GM19238 (cell line): ENCODE results near the gene ZDHHC14.
A peak's percentile ranks its signal among the peaks of the same experiment; 100 is the strongest.
"Not testable (repeated sequence)": the region's sequence is repeated elsewhere in the genome, so short reads cannot be mapped to it uniquely, and the experiment has no call there.

Experiments
- DNase-seq: peaks from one replicate; pipeline ENCODE4 v3.0.0; 2011; ENCODE audit warnings: low spot score; ENCODE audit not compliant: insufficient read length

ZDHHC14 gene

DNA sequence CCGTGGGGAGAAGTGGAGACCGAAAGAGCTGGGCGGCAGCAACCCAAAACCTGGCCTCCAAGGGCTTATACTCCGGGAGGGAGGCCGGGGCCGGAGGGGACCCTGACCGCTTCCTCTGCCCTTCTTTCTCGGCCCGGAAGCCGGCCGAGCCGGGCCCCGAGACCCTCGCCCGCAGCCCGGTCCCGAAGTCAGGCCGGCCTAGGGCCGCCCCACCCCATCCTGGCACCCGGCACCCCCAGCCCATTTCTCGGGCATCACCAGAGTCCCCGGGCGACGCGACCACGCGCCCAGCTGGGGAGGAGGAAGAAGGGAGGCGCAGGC lies 572 bp upstream of the ZDHHC14 start:
- DNase-seq: peak; percentile 19

DNA sequence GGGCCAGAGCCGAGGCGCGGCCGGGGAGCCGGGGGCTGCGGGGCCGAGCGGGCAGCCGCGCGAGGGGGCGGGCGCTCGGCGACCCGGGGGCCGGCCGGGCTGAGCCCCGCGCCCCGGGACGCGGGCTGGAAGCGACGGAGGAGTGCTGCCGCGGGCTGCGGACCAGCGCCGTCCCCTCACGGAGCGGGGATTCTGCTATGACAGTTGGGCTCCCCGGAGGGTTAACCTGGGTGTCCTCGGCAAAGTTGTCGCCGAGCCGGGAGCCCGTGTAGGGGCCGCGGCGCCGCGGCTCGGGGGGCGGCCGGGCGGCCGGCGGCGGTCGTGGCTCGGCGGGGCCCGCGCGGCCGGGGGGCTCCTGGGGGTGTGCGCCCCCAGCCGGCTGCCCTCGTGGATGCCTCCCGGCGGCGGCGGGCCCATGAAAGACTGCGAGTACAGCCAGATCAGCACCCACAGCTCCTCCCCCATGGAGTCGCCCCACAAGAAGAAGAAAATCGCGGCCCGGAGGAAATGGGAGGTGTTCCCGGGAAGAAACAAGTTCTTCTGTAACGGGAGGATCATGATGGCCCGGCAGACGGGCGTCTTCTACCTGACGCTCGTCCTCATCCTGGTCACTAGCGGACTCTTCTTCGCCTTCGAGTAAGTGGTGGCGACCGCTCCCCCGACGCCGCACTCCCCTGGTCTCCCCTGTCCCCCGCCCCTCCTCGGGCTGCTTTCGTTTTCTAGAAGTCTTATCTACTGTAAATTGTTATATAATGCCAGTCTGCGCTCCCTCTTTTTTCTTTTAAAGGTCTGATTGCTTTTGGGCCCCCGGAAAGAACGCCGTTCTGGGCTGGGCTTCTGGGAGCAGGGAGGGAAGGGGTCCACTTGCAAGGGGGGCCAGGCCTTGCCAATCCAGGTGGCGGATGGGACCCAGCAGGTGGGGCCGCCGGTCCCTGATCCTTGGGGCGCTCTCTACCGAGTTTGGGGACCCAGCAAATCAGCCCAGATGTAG lies 936 bp downstream of the ZDHHC14 start:
- peak; percentile 39 for DNase-seq

DNA sequence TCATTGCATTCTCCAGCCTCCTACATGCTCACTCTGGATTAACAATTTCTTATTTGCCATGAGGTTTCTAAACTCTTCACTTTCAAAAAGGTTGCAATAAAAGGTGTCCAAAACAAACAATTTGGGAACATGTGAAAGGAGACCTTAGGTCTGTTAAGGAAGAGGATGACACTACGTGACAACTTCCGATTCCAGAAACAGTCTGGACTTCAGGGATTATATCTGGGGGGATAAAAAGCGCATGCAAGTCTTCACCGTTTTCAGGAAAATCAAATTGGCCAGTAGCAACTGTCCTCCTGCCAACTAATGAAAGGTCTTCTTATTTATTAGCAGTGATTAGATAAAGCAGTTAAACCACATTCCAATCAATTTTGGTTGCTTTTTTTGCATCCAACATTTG lies 1.8 kb downstream of the ZDHHC14 start:
- no peak for DNase-seq

DNA sequence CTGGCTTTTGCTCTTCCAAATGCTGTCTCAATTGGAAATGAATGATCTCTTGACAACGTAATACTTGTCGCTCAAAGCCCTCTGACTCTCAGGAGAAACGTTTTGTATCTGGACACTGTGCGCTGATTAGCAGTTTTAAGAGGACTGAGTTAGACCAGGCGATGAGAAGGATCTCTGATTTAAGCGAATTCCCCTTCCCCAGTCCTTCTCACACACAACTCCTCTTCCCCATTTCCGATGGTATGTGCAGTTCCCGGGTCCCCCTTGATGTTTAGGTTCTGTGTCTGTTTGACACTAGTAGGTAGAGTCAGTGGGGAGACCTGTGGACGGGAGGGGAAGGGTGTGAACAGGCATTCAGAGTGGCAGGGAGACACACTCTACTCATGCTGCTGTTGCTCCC lies 2.5 kb downstream of the ZDHHC14 start:
- DNase-seq: no peak

DNA sequence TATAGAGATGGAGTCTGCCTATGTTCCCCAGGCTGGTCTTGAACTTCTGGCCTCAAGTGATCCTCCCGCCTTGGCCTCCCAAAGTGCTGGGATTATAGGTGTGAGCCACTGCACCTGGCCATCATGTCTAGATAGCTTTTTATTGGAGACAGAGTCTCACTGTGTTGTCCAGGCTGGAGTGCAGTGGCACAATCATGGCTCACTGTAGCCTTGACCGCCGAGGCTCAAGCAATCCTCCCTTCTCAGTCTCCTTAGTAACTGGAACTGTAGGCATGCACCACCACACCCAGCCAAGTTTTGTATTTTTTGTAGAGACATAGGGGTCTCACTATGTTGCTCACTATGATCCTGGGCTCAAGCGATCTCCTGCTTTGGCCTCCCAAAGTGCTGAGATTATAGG lies 4.0 kb downstream of the ZDHHC14 start:
- DNase-seq: not testable (repeated sequence)

DNA sequence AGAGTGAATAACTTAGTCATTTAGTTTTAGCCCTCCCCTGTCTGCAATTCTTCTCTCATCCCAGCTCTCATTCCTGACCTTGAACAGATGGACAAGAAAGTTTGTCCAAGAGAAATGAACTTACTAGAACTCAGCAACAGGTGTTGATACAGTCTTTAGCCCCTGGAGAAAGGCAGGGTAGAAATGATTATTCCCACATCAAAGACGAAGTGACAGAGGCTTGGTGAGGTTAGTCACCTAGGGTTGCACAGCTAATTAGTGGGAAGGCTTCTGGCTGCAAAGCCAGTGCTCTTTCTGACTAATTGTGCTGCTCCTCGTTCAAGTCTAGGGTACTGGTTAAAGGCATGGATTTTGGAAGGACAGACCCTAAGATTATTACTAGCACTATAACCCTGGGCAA lies 4.5 kb downstream of the ZDHHC14 start:
- DNase-seq: no peak

DNA sequence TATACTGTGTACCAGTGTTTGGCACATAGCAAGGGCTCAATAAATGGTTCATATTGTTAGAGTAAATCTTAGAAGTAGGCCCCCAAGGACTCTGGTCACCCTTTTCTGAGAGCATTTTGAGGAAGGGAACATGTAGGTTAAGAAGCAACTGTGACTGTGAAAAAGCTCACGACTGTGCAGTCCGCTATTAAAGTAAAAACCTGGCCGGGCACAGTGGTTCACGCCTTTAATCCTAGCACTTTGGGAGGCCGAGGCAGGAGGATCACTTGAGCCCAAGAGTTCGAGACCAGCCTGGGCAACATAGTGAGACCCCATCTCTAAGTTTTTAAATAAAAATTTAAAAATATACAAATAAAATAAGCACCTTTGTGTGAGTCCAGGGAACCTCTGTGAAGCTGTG lies 5.0 kb downstream of the ZDHHC14 start:
- no peak for DNase-seq

DNA sequence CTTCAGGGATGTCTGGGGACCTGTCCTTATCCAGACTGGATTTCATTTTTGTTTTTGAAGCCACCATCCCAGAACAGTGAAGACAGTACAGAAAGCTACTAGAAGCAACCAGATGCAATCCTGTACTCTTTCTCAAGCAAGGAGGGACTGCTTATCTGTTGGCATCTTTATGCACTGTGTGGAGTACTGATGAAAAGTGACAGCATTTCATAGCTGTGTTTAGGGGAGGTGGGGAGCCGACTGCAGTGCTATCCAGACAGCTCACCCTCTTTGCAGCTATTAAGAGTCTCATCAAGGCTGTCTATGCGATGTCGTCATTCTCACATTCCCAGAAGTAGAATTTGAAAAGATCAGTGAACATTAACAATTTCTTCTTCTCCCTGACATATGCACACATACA lies 5.5 kb downstream of the ZDHHC14 start:
- DNase-seq: no peak

DNA sequence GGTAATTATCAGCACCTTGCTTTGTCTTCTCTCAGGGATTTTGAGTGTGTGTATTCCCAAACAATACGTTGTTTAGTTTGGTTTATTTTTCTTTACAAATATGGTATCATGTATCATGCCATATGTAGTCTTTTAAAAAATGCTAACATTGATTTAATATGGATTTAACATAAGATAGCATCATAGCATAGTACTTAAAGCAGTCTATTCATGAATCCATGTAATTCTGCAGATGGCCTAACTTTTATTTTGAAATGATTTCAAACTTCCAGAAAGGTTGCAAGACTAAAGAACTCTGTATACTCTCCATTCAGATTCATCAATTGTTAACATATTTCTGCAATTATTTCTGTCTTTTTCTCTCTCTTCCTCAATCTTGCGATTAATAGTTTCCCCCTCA lies 7.9 kb downstream of the ZDHHC14 start:
- DNase-seq: no peak

DNA sequence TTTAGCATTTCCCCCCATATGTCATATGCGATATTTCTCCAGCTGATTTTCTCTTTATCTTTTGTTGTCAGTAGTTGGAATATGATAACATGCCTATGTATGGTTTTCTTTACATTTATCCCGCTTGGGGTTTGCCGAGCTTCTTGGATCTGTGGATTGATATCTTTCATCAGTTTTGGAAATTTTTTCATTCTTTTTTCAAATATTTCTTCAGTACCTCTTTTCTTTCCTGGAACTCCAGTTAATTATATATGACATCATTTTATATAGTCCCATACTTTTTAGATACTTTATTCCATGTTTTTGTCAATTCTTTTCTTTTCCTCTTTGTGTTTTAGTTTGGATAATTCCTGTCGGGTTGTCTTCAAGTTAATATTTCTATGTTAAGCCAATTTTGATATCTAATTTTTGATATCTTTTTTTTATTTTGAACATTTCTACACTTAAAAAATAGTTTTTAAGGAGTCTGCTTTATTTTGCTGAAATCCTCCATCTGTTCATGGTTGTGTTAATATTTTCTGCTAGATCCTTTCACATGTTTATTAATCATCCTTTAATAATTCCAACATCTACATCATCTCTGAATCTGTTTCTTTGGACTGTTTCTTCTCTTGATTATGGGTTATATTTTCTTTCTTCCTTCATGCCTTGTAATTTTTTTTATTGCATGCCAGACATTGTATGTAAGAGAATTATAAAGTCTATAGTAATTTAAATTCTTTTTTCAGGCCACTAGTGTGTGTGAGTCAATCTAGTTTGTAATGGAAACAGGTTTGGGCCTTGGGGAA lies 9.5 kb downstream of the ZDHHC14 start:
- DNase-seq: no peak

DNA sequence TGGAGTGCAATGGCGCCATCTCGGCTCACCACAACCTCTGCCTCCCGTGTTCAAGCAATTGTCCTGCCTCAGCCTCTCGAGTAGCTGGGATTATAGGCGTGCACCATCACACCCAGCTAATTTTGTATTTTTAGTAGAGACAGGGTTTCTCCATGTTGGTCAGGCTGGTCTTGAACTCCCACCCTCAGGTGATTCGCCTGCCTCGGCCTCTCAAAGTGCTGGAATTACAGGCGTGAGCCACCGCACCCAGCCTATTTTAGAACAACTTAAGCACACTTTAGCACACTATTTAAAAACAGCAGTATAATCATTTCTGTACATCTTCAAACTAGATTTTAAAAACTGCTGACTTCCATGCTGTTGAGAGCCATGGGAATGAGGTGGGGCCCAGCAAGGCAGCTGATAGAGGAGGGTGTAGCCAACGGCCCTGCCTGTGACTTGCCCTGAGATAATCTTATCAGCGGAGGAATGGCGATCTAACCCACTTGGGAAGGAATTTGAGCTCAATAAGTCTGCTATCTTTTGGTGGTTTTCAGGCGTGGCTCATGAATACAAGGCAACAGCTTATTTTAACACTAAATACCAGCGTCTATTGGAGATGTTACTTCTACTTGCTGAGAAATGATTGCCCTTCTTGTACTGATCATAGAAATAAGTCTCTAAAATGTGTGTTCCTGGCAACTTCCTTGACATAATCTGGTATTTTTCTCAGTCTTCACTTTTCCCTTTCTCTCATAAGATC lies 12.1 kb downstream of the ZDHHC14 start:
- no peak for DNase-seq

DNA sequence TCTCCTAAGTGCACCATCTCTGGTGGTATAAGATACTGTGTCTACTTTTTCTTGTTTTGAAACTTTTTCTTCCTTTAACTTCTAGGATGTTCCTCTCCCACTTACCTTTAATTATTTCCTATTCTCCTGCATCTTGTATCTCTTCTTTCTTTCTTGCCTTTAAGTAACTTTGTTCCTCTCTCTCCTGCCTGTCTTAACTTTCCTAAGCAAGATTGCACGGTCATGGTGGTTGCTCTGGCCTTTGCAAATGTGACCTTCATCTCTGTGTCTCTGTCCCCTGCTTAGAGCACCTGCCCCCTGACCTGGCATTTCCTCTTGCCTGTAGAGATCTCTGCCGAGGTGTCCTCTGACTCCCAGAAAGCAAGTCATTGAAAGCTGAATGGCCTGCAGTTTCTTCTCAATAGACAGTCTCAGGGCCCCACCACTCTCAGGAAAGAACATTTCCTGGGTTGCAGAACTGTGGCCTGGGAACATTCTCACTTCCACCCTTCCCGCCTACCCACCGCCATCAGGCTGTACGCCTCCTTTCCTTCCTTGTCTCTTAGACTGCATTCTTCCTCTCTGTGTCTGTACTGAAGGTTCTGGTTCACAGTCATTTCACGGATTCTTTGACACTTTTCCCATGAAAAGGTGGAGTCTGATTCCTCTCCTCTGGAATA lies 12.8 kb downstream of the ZDHHC14 start:
- no peak for DNase-seq

DNA sequence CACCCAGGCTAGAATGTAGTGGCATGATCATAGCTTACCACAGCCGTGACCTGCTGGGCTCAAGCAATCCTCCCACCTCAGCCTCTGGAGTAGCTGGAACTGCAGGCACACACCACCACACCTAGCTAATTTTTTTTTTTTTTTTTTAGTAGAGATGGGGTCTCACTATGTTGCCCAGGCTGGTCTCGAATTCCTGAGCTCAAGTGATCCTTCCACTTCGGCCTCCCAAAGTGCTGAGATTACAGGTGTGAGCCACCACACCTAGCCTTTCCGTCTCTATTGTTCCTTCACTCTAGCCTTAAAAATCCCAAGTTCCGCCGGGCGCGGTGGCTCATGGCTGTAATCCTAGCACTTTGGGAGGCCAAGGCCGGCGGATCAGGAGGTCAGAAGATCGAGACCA lies 14.2 kb downstream of the ZDHHC14 start:
- DNase-seq: not testable (repeated sequence)

DNA sequence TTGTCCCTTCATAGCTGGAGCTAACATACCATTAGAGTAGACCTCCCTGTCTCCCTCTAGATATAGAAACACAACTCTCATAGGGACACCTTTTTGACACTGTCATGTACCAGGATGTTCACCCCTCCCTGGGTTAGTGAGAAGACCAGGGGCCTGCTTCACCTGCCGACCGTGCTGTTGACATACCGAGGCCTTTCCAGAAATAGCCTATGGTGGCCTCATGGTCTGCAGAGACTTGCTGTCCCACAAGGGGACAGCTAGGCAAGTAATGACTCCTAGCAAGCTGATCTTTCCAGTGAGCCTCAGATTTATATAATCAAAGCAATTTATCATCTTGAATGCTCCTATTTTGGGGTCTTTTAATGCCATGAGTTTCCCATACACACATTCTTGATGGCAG lies 15.0 kb downstream of the ZDHHC14 start:
- no peak for DNase-seq

DNA sequence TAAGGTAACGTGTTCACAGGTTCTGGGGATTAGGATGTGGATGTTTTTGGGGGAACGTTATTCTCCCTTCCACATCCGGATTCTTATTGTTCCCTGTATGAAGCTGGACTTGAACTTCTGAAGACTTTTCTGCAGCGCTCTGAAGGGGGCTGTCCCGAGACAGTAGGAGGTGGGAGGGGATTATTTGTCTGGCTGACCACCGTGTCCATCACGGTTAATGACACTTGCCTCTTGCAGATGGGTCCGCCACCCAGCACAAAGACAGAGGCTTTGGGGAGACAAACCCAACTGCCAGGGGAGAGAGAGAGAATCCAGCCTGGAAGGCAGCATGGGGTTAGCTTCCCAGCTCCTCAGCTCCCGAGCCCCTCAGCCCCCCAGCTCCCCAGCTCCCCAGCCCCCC lies 16.7 kb downstream of the ZDHHC14 start:
- no peak for DNase-seq

DNA sequence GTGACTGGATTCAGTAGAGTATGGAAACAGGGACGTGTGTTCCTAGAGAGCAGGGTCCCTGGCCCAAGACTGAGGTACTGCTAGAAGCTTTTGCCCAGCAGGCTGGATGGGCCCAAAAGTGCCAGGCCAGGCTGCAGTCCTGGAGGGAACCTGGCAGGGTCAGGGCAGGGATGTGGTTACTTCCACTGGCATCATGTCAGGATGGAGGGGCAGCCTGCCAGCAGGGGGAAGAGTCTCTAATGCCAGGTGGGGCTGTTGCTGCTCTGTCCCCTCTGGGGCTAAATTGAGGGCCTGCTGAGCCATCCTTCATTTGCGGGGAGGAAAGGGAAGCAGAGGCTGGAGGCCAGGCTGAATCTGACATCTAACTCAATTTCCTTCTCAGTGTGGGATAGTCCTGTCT lies 17.2 kb downstream of the ZDHHC14 start:
- DNase-seq: no peak

DNA sequence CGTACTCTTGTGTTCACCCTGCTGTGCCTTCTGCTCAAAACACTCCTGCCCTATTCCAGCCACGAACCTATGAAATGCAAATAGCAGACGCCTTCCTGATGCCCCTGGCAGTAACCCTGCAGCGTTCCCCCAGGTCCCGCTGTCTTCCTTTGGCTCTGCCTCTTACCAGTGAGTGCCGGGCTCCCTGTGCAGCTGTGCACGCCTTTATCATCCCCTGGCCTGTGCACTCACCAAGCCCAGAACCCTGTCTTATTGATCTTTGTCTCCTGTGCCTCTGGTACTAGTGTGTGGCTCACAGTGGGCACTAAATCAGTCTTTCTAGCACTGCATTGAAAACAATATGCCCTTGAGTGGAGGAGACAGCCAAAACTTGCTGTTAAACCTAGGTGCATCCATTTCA lies 19.7 kb downstream of the ZDHHC14 start:
- DNase-seq: no peak

DNA sequence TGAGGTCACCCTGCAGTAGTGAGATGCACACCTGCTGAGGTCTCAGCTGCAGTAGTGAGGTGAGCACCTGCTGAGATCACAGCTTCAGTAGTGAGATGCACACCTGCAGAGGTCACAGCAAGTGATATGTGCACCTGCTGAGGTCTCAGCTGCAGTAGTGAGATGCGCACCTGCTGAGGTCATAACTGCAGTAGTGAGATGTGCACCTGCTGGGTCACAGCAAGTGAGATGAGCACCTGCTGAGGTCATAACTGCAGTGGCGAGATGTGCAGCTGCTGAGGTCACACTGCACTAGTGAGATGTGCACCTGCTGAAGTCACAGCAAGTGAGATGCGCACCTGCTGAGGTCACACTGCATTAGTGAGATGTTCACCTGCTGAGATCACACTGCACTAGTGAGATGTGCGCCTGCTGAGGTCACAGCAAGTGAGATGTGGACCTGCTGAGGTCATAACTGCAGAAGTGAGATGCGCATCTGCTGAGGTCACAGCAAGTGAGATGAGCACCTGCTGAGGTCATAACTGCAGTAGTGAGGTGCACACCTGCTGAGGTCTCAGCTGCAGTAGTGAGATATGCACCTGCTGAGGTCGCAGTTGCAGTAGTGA lies 20.8 kb downstream of the ZDHHC14 start:
- no peak for DNase-seq

DNA sequence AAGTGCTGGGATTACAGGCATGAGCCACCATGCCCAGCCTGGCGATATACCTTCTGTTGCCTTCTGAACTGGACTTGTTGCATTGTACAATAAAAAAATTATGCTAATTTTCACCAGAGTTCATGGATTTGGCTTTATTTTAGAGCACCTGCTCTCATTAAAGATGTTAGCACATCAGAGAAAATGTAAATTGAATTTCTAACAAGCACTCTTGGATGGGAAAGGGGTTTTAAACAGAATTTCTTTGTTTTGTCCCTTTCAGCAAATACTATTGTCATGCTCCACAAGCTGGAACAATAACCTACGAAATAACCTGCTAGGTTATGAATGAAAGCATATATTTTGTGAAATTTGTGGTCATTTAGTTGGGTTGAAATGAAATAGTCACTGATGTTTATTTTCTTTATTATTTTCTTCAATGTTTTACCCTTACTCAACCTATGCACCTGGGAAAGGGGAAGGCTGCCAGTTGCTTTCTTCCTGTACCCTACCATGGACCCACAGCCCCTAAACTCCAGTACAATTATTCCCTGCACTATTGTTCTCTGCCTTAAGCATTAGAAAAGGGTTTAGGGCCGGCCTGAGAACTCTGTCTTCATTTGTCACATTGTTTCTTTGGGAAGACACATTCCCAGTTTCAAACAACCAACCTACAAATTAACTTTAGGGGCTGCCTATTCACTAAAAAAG lies 22.2 kb downstream of the ZDHHC14 start:
- no peak for DNase-seq

DNA sequence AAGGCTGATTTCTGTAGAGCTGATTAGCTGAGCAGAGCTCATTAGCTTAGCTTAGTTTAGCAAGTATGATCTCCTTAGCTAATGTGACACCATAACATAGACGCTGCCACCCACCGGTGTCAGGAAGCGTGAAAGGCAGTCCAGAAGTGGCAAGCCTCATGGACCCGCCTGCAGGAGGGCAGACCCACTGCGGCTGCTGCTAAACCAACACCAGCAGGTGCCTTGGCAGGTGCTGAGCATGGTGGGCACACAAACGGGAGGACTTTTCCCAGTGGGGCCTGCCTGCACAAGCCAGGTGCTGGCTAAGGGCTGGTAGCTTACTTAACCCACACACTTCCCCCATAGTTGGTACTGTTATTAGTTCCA lies 22.7 kb downstream of the ZDHHC14 start:
- DNase-seq: no peak

DNA sequence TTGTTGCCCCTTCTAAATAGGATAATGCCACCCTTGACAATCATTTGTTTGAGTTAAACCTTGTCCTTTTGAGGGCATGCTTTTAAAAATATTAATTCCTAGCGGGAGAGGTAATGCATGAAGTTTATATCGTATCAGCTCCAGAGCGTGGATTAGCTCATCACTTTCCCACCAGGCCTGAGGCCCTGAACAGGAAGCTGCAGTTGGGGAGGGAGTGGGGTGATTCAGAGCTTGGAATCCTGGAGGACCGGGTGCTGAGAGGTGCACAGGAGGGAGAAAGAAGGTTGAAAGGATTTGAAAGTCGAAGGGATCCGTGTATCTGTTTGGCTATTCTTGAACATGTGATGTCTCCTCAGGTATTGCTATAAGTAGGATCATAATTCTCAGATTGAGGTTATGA lies 25.0 kb downstream of the ZDHHC14 start:
- DNase-seq: no peak
